Measurements from ENCODE around the gene FHDC1.

Gene FHDC1

DNA sequence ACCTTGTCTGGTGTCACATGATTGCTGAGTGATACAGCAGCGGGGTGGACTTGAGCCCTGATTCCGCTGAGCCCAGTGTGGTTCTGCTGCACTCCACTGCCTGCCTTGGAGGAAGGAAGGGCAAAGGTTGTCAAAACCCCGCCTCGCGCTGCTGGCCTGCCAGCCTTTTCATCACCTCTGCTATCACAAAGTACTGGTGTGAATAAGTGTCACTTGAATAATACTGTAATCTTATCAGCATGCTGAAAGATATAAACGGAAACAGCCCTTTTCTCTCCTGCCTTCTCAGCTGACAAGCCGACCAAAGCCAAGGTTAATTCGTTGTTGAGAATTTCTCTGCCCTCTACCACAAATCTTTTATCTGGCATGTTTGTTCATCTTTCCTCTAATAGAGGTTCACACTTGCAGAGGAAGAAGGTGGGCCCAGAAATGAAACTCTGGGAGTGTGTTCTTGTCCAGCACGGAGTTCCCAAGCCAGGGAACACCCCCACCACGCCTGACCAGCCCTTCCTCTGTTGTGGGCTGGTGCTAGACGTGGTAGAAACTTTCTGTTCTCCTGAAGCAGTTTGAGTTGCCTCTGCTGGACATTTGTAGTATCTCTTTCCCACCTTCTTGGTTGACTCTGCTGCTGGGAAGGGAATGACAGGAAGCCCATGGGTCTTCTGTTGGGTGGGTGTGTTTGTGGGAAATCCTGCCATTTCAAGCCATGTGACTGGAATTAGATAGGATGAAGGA lies 21.5 kb downstream of the FHDC1 start:
- Mint-ChIP-seq H3K27me3 (no peaks in the 10 kb centered on the region), H3K36me3 (ENCODE audit: low read depth) (no peaks in the 10 kb centered on the region), H3K27ac (no peak overlapping the region), H3K4me3 (no peak overlapping the region), H3K4me1 (ENCODE audit: low read depth) (no peaks in the 10 kb centered on the region), H3K9me3 (no peaks in the 10 kb centered on the region)
- DNase-seq, result no peak

GRCh38 chr4:152959080-152959479 lies 23.0 kb downstream of the FHDC1 start:
- H3K27me3 Mint-ChIP-seq, result no peaks in the 10 kb centered on the region
- H3K9me3 Mint-ChIP-seq, result no peaks in the 10 kb centered on the region
- H3K36me3 Mint-ChIP-seq (ENCODE audit: low read depth), result no peaks in the 10 kb centered on the region
- no peak overlapping the region for H3K4me3 Mint-ChIP-seq
- DNase-seq, result no peak
- no peaks in the 10 kb centered on the region for H3K4me1 Mint-ChIP-seq (ENCODE audit: low read depth)
- no peak overlapping the region for H3K27ac Mint-ChIP-seq

GRCh38 chr4:152960082-152960481 lies 24.0 kb downstream of the FHDC1 start:
- H3K36me3 Mint-ChIP-seq (ENCODE audit: low read depth), result no peaks in the 10 kb centered on the region
- no peak overlapping the region for H3K4me3 Mint-ChIP-seq
- H3K9me3 Mint-ChIP-seq, result no peaks in the 10 kb centered on the region
- no peaks in the 10 kb centered on the region for H3K4me1 Mint-ChIP-seq (ENCODE audit: low read depth)
- no peak for DNase-seq
- no peaks in the 10 kb centered on the region for H3K27me3 Mint-ChIP-seq
- H3K27ac Mint-ChIP-seq, result no peak overlapping the region

GRCh38 chr4:152961014-152961772 lies 25.1 kb downstream of the FHDC1 start:
- Mint-ChIP-seq H3K4me1 (ENCODE audit: low read depth) (no peaks in the 10 kb centered on the region), H3K27ac (no peak overlapping the region), H3K27me3 (no peaks in the 10 kb centered on the region), H3K4me3 (no peak overlapping the region), H3K36me3 (ENCODE audit: low read depth) (no peaks in the 10 kb centered on the region), H3K9me3 (no peaks in the 10 kb centered on the region)
- no peak for DNase-seq

DNA sequence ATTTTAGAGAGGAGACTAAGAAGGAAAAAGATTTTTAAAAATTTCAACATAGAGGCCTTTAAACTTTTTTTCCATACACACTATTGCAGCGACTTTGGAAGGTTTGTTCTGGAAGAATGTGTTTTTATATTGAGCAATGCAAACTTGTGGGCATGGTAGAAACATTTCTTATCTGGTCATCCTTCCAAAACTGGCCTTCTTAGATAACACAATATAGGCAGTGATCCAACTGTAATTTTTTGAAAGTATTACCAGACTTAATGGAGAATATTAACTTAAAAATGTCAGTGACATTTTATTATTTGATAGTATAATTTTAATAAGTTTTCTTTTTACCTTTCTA lies 25.6 kb downstream of the FHDC1 start:
- Mint-ChIP-seq H3K4me3 (no peak overlapping the region), H3K4me1 (ENCODE audit: low read depth) (no peaks in the 10 kb centered on the region), H3K36me3 (ENCODE audit: low read depth) (no peaks in the 10 kb centered on the region), H3K27me3 (no peaks in the 10 kb centered on the region), H3K9me3 (no peaks in the 10 kb centered on the region), H3K27ac (no peak overlapping the region)
- DNase-seq, result no peak

DNA sequence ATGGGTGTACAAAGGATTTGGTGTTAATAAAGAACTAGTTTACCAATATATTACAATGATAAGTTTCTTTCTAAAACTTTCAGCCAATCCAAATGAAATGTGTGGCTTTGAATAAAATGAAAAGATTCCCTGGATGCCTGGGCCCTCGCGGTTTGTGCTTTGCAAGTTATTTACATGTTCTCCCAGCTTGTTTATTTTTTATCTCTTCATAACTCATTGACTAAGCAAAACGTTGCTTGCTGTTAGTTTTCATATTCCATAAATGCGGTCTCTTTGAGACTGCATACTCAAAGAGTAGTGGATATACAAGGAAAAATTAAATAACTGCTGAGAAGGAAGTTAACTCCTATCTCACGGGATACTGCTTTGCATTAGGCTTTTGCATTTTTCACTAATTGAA lies 26.0 kb downstream of the FHDC1 start:
- H3K27me3 Mint-ChIP-seq, result no peaks in the 10 kb centered on the region
- H3K9me3 Mint-ChIP-seq, result no peaks in the 10 kb centered on the region
- DNase-seq, result no peak
- H3K27ac Mint-ChIP-seq, result no peak overlapping the region
- H3K36me3 Mint-ChIP-seq (ENCODE audit: low read depth), result no peaks in the 10 kb centered on the region
- H3K4me3 Mint-ChIP-seq, result no peak overlapping the region
- H3K4me1 Mint-ChIP-seq (ENCODE audit: low read depth), result no peaks in the 10 kb centered on the region

DNA sequence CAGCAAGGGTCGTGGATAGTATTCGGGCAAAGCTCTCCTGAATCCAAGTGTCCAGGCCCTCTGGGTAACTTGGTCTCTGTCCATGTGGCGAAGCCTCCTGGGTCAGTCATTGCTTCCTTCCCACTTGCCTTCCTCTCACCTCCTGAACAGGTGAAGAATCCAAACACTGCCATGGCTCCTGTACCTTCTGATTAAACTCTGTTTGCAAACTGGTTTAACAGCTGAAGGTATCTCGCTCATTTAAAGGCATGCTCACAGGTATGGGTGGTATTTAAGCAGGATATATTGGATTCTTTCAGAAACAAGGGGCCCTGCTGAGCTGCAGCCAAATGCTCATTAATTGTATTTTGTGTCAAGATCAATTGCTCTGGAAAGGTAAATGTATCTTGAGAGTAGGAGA lies 28.2 kb downstream of the FHDC1 start:
- Mint-ChIP-seq H3K27ac (no peak overlapping the region), H3K4me3 (no peak overlapping the region), H3K4me1 (ENCODE audit: low read depth) (no peaks in the 10 kb centered on the region), H3K36me3 (ENCODE audit: low read depth) (no peaks in the 10 kb centered on the region), H3K27me3 (no peaks in the 10 kb centered on the region), H3K9me3 (no peaks in the 10 kb centered on the region)
- DNase-seq, result no peak

DNA sequence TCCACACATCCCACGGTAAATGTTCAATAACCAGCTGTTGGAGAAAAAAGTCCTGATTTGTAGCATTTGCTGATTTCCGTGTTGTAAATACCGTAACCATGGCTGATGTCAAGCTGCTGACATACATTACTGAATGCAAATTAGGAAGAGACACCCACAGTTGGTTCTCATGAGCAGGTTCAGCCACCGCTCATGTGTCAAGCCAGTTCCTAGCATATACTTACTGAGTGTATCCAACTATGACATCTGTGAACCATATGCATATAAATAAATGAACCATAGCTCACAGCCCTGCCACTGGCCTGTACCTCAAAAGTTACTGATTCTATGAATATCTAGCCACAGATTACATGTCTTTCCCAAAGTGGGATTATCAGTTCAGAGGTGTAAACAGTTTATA lies 29.5 kb downstream of the FHDC1 start:
- DNase-seq, result no peak
- no peaks in the 10 kb centered on the region for H3K36me3 Mint-ChIP-seq (ENCODE audit: low read depth)
- H3K9me3 Mint-ChIP-seq, result no peaks in the 10 kb centered on the region
- H3K27ac Mint-ChIP-seq, result no peak overlapping the region
- H3K27me3 Mint-ChIP-seq, result no peaks in the 10 kb centered on the region
- no peaks in the 10 kb centered on the region for H3K4me1 Mint-ChIP-seq (ENCODE audit: low read depth)
- no peak overlapping the region for H3K4me3 Mint-ChIP-seq

DNA sequence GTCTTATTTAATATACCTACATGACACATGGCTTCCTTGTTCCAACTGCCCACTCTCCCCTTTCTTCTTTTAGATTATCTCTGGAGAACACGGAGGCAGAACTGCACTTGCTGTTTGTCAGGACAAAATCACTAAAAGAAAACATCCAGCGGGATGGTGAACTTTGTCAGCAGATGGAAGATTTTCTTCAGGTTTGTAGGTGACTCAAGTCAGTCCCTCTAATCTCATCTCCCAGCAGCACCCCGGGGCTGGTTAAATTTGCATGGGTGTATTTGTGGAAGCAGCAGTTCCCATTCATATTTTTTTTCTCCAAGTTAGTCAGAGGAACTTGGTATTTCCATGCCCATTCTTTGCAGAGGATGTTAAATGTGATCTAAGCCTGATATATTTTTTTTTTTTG lies 31.8 kb downstream of the FHDC1 start:
- Mint-ChIP-seq H3K4me3 (no peak overlapping the region), H3K4me1 (ENCODE audit: low read depth) (no peaks in the 10 kb centered on the region), H3K36me3 (ENCODE audit: low read depth) (no peaks in the 10 kb centered on the region), H3K27ac (no peak overlapping the region), H3K9me3 (no peaks in the 10 kb centered on the region), H3K27me3 (no peaks in the 10 kb centered on the region)
- no peak for DNase-seq

GRCh38 chr4:152968806-152969394 lies 32.8 kb downstream of the FHDC1 start:
- H3K9me3 Mint-ChIP-seq, result no peaks in the 10 kb centered on the region

GRCh38 chr4:152970102-152970820 lies 34.1 kb downstream of the FHDC1 start:
- H3K27me3 Mint-ChIP-seq, result no peaks in the 10 kb centered on the region
- H3K4me1 Mint-ChIP-seq (ENCODE audit: low read depth), result no peaks in the 10 kb centered on the region
- H3K4me3 Mint-ChIP-seq, result no peak overlapping the region
- H3K36me3 Mint-ChIP-seq (ENCODE audit: low read depth), result no peaks in the 10 kb centered on the region
- no peak for DNase-seq
- no peak overlapping the region for H3K27ac Mint-ChIP-seq
- H3K9me3 Mint-ChIP-seq, result no peaks in the 10 kb centered on the region

More at GRCh38 chr4:152968806-152969394, 32.8 kb downstream of the FHDC1 start:
- no peaks in the 10 kb centered on the region for H3K4me1 Mint-ChIP-seq (ENCODE audit: low read depth)
- no peak overlapping the region for H3K4me3 Mint-ChIP-seq
- H3K27me3 Mint-ChIP-seq, result no peaks in the 10 kb centered on the region
- DNase-seq, result no peak
- no peaks in the 10 kb centered on the region for H3K36me3 Mint-ChIP-seq (ENCODE audit: low read depth)
- H3K27ac Mint-ChIP-seq, result no peak overlapping the region

- Mint-ChIP-seq H3K27me3 (no peaks in the 10 kb centered on the region), H3K4me3 (no peak overlapping the region), H3K27ac (no peak overlapping the region)
Measured at GRCh38 chr4:152971053-152971452, 34.9 kb downstream of the FHDC1 start.

GRCh38 chr4:152972821-152973628 lies 36.9 kb downstream of the FHDC1 start:
- no peak for DNase-seq
- Mint-ChIP-seq H3K27me3 (no peaks in the 10 kb centered on the region), H3K27ac (no peak overlapping the region), H3K9me3 (no peaks in the 10 kb centered on the region), H3K36me3 (ENCODE audit: low read depth) (no peaks in the 10 kb centered on the region), H3K4me1 (ENCODE audit: low read depth) (no peaks in the 10 kb centered on the region), H3K4me3 (no peak overlapping the region)

More at GRCh38 chr4:152971053-152971452, 34.9 kb downstream of the FHDC1 start:
- DNase-seq, result no peak
- H3K4me1 Mint-ChIP-seq (ENCODE audit: low read depth), result no peaks in the 10 kb centered on the region
- H3K36me3 Mint-ChIP-seq (ENCODE audit: low read depth), result no peaks in the 10 kb centered on the region
- H3K9me3 Mint-ChIP-seq, result no peaks in the 10 kb centered on the region
